Karpas-422 (cell line): Measurements from ENCODE around the gene CYBRD1. TPM values are rescaled to one million over a fixed set of nuclear protein-coding genes. Genes with fewer than 3 reads are reported as not detected.

Source experiments
- DNase-seq: peaks from one replicate; pipeline ENCODE4 v3.0.0-alpha.2; 2015
- H2AFZ ChIP-seq: fragments of 200-600 bp; sonication (generic); 2 replicates; pipeline ENCODE4 v1.6.1; 2014; ENCODE audit warnings: antibody characterized with exemption, low read length, mixed read lengths
- H3K27ac ChIP-seq: fragments of 200-600 bp; sonication (generic); 2 replicates; pipeline ENCODE4 v1.5.1; 2014; ENCODE audit warnings: mild to moderate bottlenecking, low read length, moderate library complexity
- H3K27me3 ChIP-seq: fragments of 200-600 bp; sonication (generic); 2 replicates; pipeline ENCODE4 v1.6.1; 2014; ENCODE audit warnings: low read length, mixed read lengths
- H3K36me3 ChIP-seq: fragments of 200-600 bp; sonication (generic); 2 replicates; pipeline ENCODE4 v1.6.1; 2014; ENCODE audit warnings: low read length, mixed read lengths; ENCODE audit not compliant: insufficient read depth
- H3K4me1 ChIP-seq: fragments of 200-600 bp; sonication (generic); 2 replicates; pipeline ENCODE4 v1.6.1; 2014; ENCODE audit warnings: mild to moderate bottlenecking, low read length, mixed read lengths
- H3K4me2 ChIP-seq: fragments of 200-600 bp; sonication (generic); 2 replicates; pipeline ENCODE4 v1.6.1; 2014; ENCODE audit warnings: low read length, low read depth, mild to moderate bottlenecking; ENCODE audit not compliant: poor library complexity, severe bottlenecking
- H3K4me3 ChIP-seq: fragments of 200-600 bp; sonication (generic); 2 replicates; pipeline ENCODE4 v1.5.1; 2014; ENCODE audit warnings: mild to moderate bottlenecking, antibody characterized with exemption, low read length, mixed read lengths
- H3K79me2 ChIP-seq: fragments of 200-600 bp; sonication (generic); 2 replicates; pipeline ENCODE4 v1.6.1; 2014; ENCODE audit warnings: mild to moderate bottlenecking, low read length, mixed read lengths
- H3K9ac ChIP-seq: fragments of 200-600 bp; sonication (generic); 2 replicates; pipeline ENCODE4 v1.6.0; 2014; ENCODE audit warnings: low read length
- H3K9me2 ChIP-seq: fragments of 200-600 bp; sonication (generic), shearing (Covaris generic); replicated peaks from 2 replicates; pipeline ENCODE4 v1.6.0; 2014; ENCODE audit warnings: mild to moderate bottlenecking, low read length, moderate library complexity; ENCODE audit not compliant: insufficient read depth
- H3K9me3 ChIP-seq: fragments of 300-700, 200-600 bp; sonication (generic); 2 replicates; pipeline ENCODE4 v1.6.1; 2014; ENCODE audit warnings: low read length, mixed read lengths
- H4K20me1 ChIP-seq: fragments of 200-600 bp; sonication (generic); 2 replicates; pipeline ENCODE4 v1.6.1; 2014; ENCODE audit warnings: mild to moderate bottlenecking, antibody characterized with exemption, low read length, low read depth; ENCODE audit not compliant: insufficient read depth
- total RNA-seq: library from RNA; depleted of rRNA; stranded (reverse); fragments of >200 nt; shearing (Covaris generic); gene quantifications from 2 replicates; pipeline ENCODE4 v1.2.3, GENCODE V29; 2014; ENCODE audit warnings: low replicate concordance; rRNA removed

Gene CYBRD1, protein sequence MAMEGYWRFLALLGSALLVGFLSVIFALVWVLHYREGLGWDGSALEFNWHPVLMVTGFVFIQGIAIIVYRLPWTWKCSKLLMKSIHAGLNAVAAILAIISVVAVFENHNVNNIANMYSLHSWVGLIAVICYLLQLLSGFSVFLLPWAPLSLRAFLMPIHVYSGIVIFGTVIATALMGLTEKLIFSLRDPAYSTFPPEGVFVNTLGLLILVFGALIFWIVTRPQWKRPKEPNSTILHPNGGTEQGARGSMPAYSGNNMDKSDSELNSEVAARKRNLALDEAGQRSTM
- not detected in 2 replicates for total RNA-seq

DNA sequence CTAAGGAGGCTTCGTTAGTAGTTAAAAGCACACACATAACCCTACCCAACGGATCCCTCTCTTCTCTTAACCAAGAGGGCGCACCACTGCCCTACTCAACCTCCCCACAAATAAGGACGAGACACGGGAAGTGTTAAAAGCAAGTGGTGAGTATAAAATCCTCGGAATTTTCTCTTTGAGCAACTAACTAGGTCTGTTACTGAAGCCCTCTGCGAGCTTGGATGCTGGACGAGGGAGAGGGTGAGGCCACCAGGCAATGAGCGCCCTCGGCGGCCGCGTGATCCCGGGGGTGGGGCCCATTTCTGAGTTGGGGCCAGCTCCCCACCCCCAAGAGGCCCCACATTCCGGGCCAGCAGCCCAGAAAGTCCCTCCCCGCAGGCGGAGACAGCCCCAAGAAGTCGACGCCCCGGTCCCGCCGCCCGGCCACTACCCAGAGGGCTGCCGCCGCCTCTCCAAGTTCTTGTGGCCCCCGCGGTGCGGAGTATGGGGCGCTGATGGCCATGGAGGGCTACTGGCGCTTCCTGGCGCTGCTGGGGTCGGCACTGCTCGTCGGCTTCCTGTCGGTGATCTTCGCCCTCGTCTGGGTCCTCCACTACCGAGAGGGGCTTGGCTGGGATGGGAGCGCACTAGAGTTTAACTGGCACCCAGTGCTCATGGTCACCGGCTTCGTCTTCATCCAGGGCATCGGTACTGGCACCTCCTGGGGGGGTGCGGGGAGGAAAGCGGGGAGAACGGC lies at the start of gene CYBRD1:
Gene CYBRD1, plus strand, starts transcription at position 423 of the 736 bp plus-strand sequence. Its CDS starts 72 bp downstream, at position 495.
- no peaks in the 10 kb centered on the region for H3K9me2 ChIP-seq
- H3K4me2 ChIP-seq: no peak within 1 kb of the TSS
- H4K20me1 ChIP-seq: no peaks in the 10 kb centered on the region
- no peak within 1 kb of the TSS for H3K9ac ChIP-seq
- peak within 1 kb of the TSS; percentile 12; the same call in 1 of the 2 replicates for H3K4me3 ChIP-seq
- H3K4me1 ChIP-seq: peaks cover 7% of the 10 kb centered on the region
- H3K36me3 ChIP-seq: no peaks in the 10 kb centered on the region
- no peaks in the 10 kb centered on the region for H3K27me3 ChIP-seq
- no peaks in the 10 kb centered on the region for H3K9me3 ChIP-seq
- no peak within 1 kb of the TSS for H2AFZ ChIP-seq
- DNase-seq: no peak
- no peak within 1 kb of the TSS for H3K27ac ChIP-seq
- no peaks in the 10 kb centered on the region for H3K79me2 ChIP-seq

DNA sequence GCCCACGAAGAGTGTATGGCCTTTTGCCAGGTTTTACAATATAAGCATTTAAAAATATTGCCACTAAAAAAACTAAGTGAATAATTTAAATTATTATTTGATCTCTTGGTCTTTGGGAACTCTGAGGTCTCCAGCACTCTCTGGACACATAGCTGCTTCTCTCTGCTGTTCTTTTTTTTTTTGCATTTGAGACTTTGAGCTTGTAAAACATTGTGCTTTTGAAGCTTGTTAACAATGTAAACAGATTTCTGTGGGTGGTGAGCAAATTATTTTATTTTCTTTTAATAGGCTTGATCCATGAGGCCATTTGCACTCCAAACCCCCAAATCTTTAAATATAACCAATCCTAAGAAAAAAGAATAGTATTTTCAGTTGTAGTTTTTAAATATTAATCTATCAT lies 46.3 kb upstream of the CYBRD1 start:
- Histone ChIP-seq H3K27me3 (no peaks in the 10 kb centered on the region), H3K79me2 (no peaks in the 10 kb centered on the region), H4K20me1 (no peaks in the 10 kb centered on the region), H3K36me3 (peaks cover 48% of the 10 kb centered on the region; the same call in 1 of the 2 replicates), H3K4me2 (no peak overlapping the region), H3K9me2 (no peaks in the 10 kb centered on the region), H3K9ac (no peak overlapping the region), H2AFZ (no peak overlapping the region), H3K4me3 (no peak overlapping the region), H3K9me3 (no peaks in the 10 kb centered on the region), H3K4me1 (no peaks in the 10 kb centered on the region), H3K27ac (no peak overlapping the region)
- DNase-seq: no peak

DNA sequence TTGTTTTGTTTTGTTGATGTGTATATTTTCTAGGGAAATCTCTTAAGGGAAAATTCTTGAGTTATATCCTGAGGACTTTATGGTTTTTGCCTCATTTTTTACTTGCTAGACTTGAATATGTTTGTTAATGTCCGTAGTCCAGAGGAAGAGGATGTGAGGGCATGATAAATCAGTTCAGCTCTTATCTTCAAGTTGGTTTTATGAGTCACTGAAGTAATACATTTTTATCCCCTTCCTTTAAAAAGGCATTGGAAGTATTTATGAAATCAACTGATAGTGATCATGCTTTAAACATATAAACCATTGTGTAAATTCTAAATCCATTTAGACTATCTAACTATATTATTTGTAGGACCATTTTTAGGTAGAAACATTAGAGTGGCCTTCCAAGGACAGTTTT lies 43.9 kb upstream of the CYBRD1 start:
- H3K9me2 ChIP-seq: no peaks in the 10 kb centered on the region
- no peaks in the 10 kb centered on the region for H3K27me3 ChIP-seq
- no peaks in the 10 kb centered on the region for H4K20me1 ChIP-seq
- no peak overlapping the region for H3K4me2 ChIP-seq
- H3K9ac ChIP-seq: no peak overlapping the region
- DNase-seq: no peak
- no peak overlapping the region for H3K4me3 ChIP-seq
- H3K4me1 ChIP-seq: no peaks in the 10 kb centered on the region
- H3K79me2 ChIP-seq: no peaks in the 10 kb centered on the region
- H2AFZ ChIP-seq: no peak overlapping the region
- H3K9me3 ChIP-seq: no peaks in the 10 kb centered on the region
- H3K36me3 ChIP-seq: peaks cover 48% of the 10 kb centered on the region; the same call in 1 of the 2 replicates
- no peak overlapping the region for H3K27ac ChIP-seq

DNA sequence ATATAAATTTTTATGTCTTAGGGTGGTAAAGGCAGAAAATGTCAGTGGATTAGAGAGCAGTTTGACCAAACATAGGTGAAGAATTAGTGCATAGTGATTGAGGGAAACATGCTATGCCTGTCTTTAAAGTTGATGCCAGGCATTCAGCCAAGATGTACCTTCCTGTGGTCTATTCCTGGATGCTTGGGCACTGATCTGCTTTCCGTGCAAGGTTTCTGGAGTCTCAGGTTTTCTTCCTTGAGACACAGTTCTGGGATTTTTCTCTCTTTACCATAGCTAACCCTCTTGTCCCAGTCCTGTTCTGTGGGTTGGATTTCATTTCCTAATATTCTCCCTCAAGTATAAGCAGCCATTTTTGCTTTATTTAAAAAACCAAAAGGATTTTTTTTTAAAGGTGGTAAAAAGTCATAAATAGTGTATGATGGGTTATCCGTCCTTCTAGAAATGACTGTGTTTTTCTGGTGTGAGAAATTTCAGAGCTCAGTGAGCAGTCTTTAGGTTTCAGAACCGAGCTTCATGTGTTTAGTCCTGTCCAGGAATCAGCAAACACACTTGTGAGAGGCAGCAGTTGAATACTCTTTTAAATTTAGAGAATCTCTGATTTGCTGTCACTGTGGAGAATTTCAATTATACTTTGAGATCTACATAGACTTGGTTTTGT lies 43.0 kb upstream of the CYBRD1 start:
- H3K27me3 ChIP-seq: no peaks in the 10 kb centered on the region
- H3K4me2 ChIP-seq: no peak overlapping the region
- no peak overlapping the region for H3K9ac ChIP-seq
- H3K27ac ChIP-seq: no peak overlapping the region
- H2AFZ ChIP-seq: no peak overlapping the region
- no peaks in the 10 kb centered on the region for H3K79me2 ChIP-seq
- peaks cover 43% of the 10 kb centered on the region; the same call in 1 of the 2 replicates for H3K36me3 ChIP-seq
- H3K9me3 ChIP-seq: no peaks in the 10 kb centered on the region
- H3K4me1 ChIP-seq: no peaks in the 10 kb centered on the region
- no peaks in the 10 kb centered on the region for H3K9me2 ChIP-seq
- H3K4me3 ChIP-seq: no peak overlapping the region
- DNase-seq: no peak
- H4K20me1 ChIP-seq: no peaks in the 10 kb centered on the region

DNA sequence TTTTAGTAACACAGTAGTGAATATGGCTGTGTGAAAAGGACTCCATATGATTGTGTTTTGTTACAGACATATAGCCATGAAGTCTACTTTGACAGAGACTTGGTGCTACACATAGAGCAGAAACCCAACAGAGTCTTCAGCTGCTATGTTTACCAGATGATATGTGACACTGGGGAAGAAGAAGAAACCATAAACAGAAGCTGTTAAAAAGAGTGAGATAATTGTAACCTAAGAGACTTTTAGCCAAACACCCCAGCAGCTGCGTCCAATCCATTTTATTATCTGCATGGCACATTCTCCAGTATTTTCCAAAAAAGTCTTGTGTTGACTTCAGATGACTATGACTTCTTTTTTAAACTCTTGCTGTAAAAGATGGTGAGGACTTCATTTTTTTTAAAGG lies 41.4 kb upstream of the CYBRD1 start:
- Histone ChIP-seq H3K9me3 (no peaks in the 10 kb centered on the region), H2AFZ (no peak overlapping the region), H3K79me2 (no peaks in the 10 kb centered on the region), H3K36me3 (peaks cover 31% of the 10 kb centered on the region; the same call in 1 of the 2 replicates), H3K27ac (no peak overlapping the region), H3K4me2 (no peak overlapping the region), H3K4me1 (no peaks in the 10 kb centered on the region), H3K9ac (no peak overlapping the region), H3K4me3 (no peak overlapping the region), H3K9me2 (no peaks in the 10 kb centered on the region), H3K27me3 (no peaks in the 10 kb centered on the region), H4K20me1 (no peaks in the 10 kb centered on the region)
- no peak for DNase-seq

DNA sequence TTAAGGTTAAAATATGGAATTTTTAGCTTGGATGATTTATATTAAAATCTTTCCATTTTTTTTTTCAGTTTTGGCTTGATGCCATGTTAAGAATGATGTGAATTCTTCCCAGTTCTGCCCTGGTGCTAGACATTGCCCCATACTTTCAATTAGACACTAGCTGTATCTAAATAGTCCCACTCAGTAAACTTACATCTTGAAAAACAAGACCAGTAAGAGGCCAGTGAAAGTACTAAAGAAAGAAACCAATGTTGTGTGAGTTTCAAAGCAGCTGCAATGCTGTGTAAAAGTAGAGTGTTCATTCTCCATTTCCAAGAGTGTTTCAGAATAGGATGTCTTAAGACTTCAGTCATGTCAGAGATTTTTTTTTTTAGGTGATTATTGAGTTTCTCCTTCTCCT lies 40.0 kb upstream of the CYBRD1 start:
- no peak overlapping the region for H3K4me3 ChIP-seq
- H3K4me2 ChIP-seq: no peak overlapping the region
- H3K9me3 ChIP-seq: no peaks in the 10 kb centered on the region
- H2AFZ ChIP-seq: no peak overlapping the region
- no peak overlapping the region for H3K9ac ChIP-seq
- H3K79me2 ChIP-seq: no peaks in the 10 kb centered on the region
- H3K9me2 ChIP-seq: no peaks in the 10 kb centered on the region
- H3K27me3 ChIP-seq: no peaks in the 10 kb centered on the region
- no peaks in the 10 kb centered on the region for H4K20me1 ChIP-seq
- no peak for DNase-seq
- no peaks in the 10 kb centered on the region for H3K4me1 ChIP-seq
- H3K36me3 ChIP-seq: peaks cover 20% of the 10 kb centered on the region; the same call in 1 of the 2 replicates
- H3K27ac ChIP-seq: no peak overlapping the region

DNA sequence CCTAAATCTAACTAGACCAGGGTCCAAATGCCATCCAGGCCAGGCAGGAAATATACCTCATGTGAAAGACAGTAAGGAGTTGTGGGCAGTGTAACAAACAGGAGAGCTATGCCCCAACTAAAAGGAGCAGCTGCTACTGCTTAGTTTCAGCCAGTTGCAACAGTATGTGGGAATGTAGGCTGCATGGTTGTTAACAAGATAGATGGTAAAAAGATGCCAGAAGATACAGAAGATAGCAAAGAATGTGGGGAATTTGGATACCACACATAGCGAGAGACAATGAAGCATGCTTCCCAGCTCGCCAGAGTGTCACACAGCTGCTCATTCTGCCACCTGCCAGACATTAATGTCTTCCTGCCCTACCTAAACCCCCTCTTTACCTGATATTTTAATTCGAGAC lies 39.4 kb upstream of the CYBRD1 start:
- Histone ChIP-seq H3K9ac (no peak overlapping the region), H3K4me1 (no peaks in the 10 kb centered on the region), H2AFZ (no peak overlapping the region), H4K20me1 (no peaks in the 10 kb centered on the region), H3K79me2 (no peaks in the 10 kb centered on the region), H3K27ac (no peak overlapping the region), H3K4me3 (no peak overlapping the region), H3K27me3 (no peaks in the 10 kb centered on the region), H3K4me2 (no peak overlapping the region), H3K36me3 (peaks cover 20% of the 10 kb centered on the region; the same call in 1 of the 2 replicates), H3K9me3 (no peaks in the 10 kb centered on the region), H3K9me2 (no peaks in the 10 kb centered on the region)
- no peak for DNase-seq

DNA sequence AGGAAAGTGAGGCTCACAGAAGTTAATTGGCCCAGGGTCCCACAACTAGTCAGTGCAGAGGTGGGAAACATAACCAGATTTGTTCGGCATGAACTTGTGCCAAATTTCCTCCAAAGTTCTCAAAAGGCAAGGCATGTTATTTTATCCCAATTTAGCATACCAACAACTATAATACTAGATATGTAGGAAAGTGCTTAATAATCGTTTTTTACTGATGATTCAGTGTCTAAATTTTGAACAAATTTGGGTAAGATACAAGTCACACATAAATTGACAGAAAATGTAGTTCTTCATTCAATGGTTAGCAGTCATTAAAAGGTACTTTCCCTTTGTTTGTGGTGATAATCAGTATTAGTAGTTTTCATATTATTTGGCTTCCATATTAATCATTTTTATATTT lies 38.5 kb upstream of the CYBRD1 start:
- peaks cover 20% of the 10 kb centered on the region; the same call in 1 of the 2 replicates for H3K36me3 ChIP-seq
- H3K4me3 ChIP-seq: no peak overlapping the region
- no peaks in the 10 kb centered on the region for H3K27me3 ChIP-seq
- H3K27ac ChIP-seq: no peak overlapping the region
- H3K9me3 ChIP-seq: no peaks in the 10 kb centered on the region
- no peak overlapping the region for H3K9ac ChIP-seq
- no peaks in the 10 kb centered on the region for H3K79me2 ChIP-seq
- H3K4me1 ChIP-seq: no peaks in the 10 kb centered on the region
- H3K4me2 ChIP-seq: no peak overlapping the region
- H3K9me2 ChIP-seq: no peaks in the 10 kb centered on the region
- H4K20me1 ChIP-seq: no peaks in the 10 kb centered on the region
- H2AFZ ChIP-seq: no peak overlapping the region
- no peak for DNase-seq
